Panc1 (cell line): ENCODE results near the gene ABCD2. TPM values are rescaled to one million over a fixed set of nuclear protein-coding genes. Genes with fewer than 3 reads are reported as not detected.

Source experiments
- ATAC-seq: fragments of 200-7000 bp; cut with Tn5 transposase; 2 replicates; pipeline ENCODE4 v1.9.1; 2020; ENCODE audit warnings: mild to moderate bottlenecking, moderate library complexity
- BruUV-seq: library from RNA; stranded (reverse); fragments of 400-500 nt; replicated peaks from 2 replicates; lab custom pipeline; 2021; lab: Mats Ljungman, UMichigan
- CTCF ChIA-PET: fragments of 300-600 bp; sonication (Branson Sonifier 250); formaldehyde crosslinking; loops from one replicate; lab custom pipeline; 2022; ENCODE audit warnings: antibody characterized with exemption; lab: Charles Lee
- POLR2A ChIA-PET: fragments of 300-600 bp; sonication (Branson Sonifier 250); formaldehyde crosslinking; loops from one replicate; lab custom pipeline; 2022; ENCODE audit warnings: antibody characterized with exemption; lab: Charles Lee
- DNase-seq: peaks from one replicate; pipeline ENCODE4 v3.0.0-alpha.2; 2010; ENCODE audit warnings: low read depth, low spot score
- H3K27ac ChIP-seq: 2 replicates; pipeline ENCODE4 v1.5.1; 2011; ENCODE audit warnings: mild to moderate bottlenecking, low read length, inconsistent platforms
- H3K27me3 ChIP-seq: fragments of 200-500 bp; sonication (Bioruptor generic); 2 replicates; pipeline ENCODE4 v1.6.0; 2014; ENCODE audit warnings: low read length, inconsistent platforms; ENCODE audit not compliant: control insufficient read depth, insufficient read depth
- H3K36me3 ChIP-seq: fragments of 200-500 bp; sonication (Bioruptor generic); 2 replicates; pipeline ENCODE4 v1.5.1; 2014; ENCODE audit warnings: inconsistent platforms, mild to moderate bottlenecking, low read length, moderate library complexity; ENCODE audit not compliant: control insufficient read depth, insufficient read depth
- H3K4me1 ChIP-seq: 2 replicates; pipeline ENCODE4 v1.5.1; 2011; ENCODE audit warnings: inconsistent platforms, mild to moderate bottlenecking, low read length, moderate library complexity; ENCODE audit not compliant: control insufficient read depth, insufficient read depth
- H3K4me3 ChIP-seq, 2 experiments: 2 replicates each; pipeline ENCODE4 v1.5.1; 2011 to 2012; ENCODE audit warnings: low read depth in 2 of 2, low read length in 2 of 2, mild to moderate bottlenecking in 2 of 2, inconsistent platforms in 1 of 2, moderate library complexity in 1 of 2
- H3K9me3 ChIP-seq: fragments of 200-500 bp; sonication (Bioruptor generic); 2 replicates; pipeline ENCODE4 v1.5.1; 2014; ENCODE audit warnings: low read depth, mild to moderate bottlenecking, inconsistent platforms, low read length, moderate library complexity; ENCODE audit not compliant: control insufficient read depth, insufficient read depth
- CTCF ChIP-seq: fragments of 450-650 bp; IDR thresholded peaks from 2 replicates; pipeline ENCODE4 v1.5.1; 2017; ENCODE audit warnings: mild to moderate bottlenecking
- POLR2AphosphoS5 ChIP-seq: IDR thresholded peaks from 2 replicates; pipeline ENCODE4 v1.6.1; 2012; ENCODE audit warnings: mild to moderate bottlenecking, low read depth, low read length, moderate library complexity
- REST ChIP-seq, 2 experiments: IDR thresholded peaks; 2 replicates each; pipeline ENCODE4 v1.6.1; 2011 to 2012; ENCODE audit warnings: low read depth in 2 of 2, control low read depth in 1 of 2, low read length in 1 of 2, mild to moderate bottlenecking in 1 of 2, moderate library complexity in 1 of 2; ENCODE audit not compliant: insufficient read depth in 1 of 2
- SIN3A ChIP-seq: IDR thresholded peaks from 2 replicates; pipeline ENCODE4 v1.6.1; 2012; ENCODE audit warnings: low read depth, mild to moderate bottlenecking, low read length, moderate library complexity, borderline replicate concordance; ENCODE audit not compliant: insufficient read depth
- TCF7L2 ChIP-seq: IDR thresholded peaks from 2 replicates; pipeline ENCODE4 v1.6.1; 2011; ENCODE audit warnings: mild to moderate bottlenecking, low read depth, low read length, inconsistent platforms
- in situ Hi-C: cut with HindIII; loops from 2 replicates; pipeline ENCODE4 v1.10.0; 2016; ENCODE audit warnings: low sequenced_read_pairs, low pct_unique_long_range_greater_than_20kb
- intact Hi-C: fragments of 100-400 bp; cut with micrococcal nuclease; formaldehyde crosslinking; loops from one replicate; pipeline ENCODE4 v1.10.0; 2022; ENCODE audit not compliant: unreplicated experiment
- total RNA-seq: library from RNA; stranded (reverse); gene quantifications from one replicate; pipeline ENCODE4 v1.2.1, GENCODE V29; 2021; ENCODE audit not compliant: unreplicated experiment

The ABCD2 gene
- total RNA-seq, 1 experiment from 2014 or later: not detected

GRCh38 chr12:39616251-39616650 is 3.4 kb downstream of the ABCD2 start:
- TF ChIP-seq TCF7L2 (no peak), POLR2AphosphoS5 (no peak), CTCF (no peak), REST (IDR thresholded peaks at IDR 0.05; ENCODE audit: insufficient read depth in 1 of 2, low read depth in 2 of 2, low read length in 1 of 2) (no peak), SIN3A (no peak)
- ChIA-PET CTCF (no interaction called here), POLR2A (no interaction called here)
- no peaks in the 10 kb centered on the region for H3K36me3 ChIP-seq
- ATAC-seq (no peak), DNase-seq (no peak)
- H3K27me3 ChIP-seq: peaks cover 3% of the 10 kb centered on the region; the same call in 1 of the 2 replicates
- no peaks in the 10 kb centered on the region for H3K9me3 ChIP-seq
- no peak overlapping the region for H3K4me3 ChIP-seq
- H3K4me1 ChIP-seq: peaks cover 7% of the 10 kb centered on the region; the same call in 1 of the 2 replicates
- BruUV-seq: no TSS peak
- no peak overlapping the region for H3K27ac ChIP-seq
- intact Hi-C loops: loop anchor here (10.0 kb wide), 2 partner anchors 171 to 291 kb away; partner anchors contain the start of gene KIF21A
- in situ Hi-C loops: no loop called here

GRCh38 chr12:39613525-39613924 is 6.1 kb downstream of the ABCD2 start:
- ChIA-PET POLR2A (no interaction called here), CTCF (no interaction called here)
- TF ChIP-seq POLR2AphosphoS5 (no peak), SIN3A (no peak), REST (IDR thresholded peaks at IDR 0.05; ENCODE audit: insufficient read depth in 1 of 2, low read depth in 2 of 2, low read length in 1 of 2) (no peak), TCF7L2 (no peak), CTCF (no peak)
- DNase-seq: no peak
- H3K36me3 ChIP-seq: no peaks in the 10 kb centered on the region
- in situ Hi-C loops: no loop called here
- no peaks in the 10 kb centered on the region for H3K9me3 ChIP-seq
- no peaks in the 10 kb centered on the region for H3K4me1 ChIP-seq
- ATAC-seq: no peak
- H3K27me3 ChIP-seq: peaks cover 3% of the 10 kb centered on the region; the same call in 1 of the 2 replicates
- intact Hi-C loops: loop anchor here (10.0 kb wide), 2 partner anchors 169 to 289 kb away; partner anchors contain the start of gene KIF21A
- BruUV-seq: no TSS peak
- H3K4me3 ChIP-seq: no peak overlapping the region
- no peak overlapping the region for H3K27ac ChIP-seq
